GM21526 (cell line): Measurements from ENCODE around the gene WWC2.
"Not testable (repeated sequence)": the region's sequence is repeated elsewhere in the genome, so short reads cannot be mapped to it uniquely, and the experiment has no call there.

ENCODE experiments used
- ATAC-seq: cut with Tn5 transposase; IDR thresholded peaks from one replicate; pipeline ENCODE4 v1.9.1; 2021; ENCODE audit warnings: moderate library complexity; ENCODE audit not compliant: unreplicated experiment, low FRiP score

WWC2 gene

GRCh38 chr4:183139972-183140570, 41.0 kb downstream of the WWC2 start:
- no peak for ATAC-seq

- ATAC-seq, result no peak
Observed at GRCh38 chr4:183140911-183141320, 41.9 kb downstream of the WWC2 start.

- no peak for ATAC-seq
Observed at GRCh38 chr4:183141997-183142396, 42.9 kb downstream of the WWC2 start.

- no peak for ATAC-seq
Observed at GRCh38 chr4:183142571-183143550, 43.8 kb downstream of the WWC2 start.

DNA sequence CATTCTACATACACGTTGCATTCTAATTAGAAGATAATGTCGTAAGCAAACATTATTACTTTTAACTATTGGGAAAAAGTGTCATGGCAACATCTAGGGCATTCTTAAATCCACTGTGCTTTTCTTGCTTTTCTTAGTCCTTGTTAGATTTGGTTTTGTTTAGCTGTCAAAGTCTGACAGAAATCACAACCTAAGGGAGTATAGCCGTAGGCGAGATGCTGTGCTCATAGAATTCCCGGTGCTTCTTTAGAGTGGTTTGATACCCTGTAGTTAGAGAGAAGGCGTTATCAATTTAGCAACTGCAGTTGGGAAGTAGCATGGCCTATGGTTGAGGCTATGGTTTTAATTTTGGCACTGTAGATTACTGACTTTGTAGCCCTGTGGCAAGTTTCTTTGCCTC, 45.7 kb downstream of the WWC2 start:
- no peak for ATAC-seq

DNA sequence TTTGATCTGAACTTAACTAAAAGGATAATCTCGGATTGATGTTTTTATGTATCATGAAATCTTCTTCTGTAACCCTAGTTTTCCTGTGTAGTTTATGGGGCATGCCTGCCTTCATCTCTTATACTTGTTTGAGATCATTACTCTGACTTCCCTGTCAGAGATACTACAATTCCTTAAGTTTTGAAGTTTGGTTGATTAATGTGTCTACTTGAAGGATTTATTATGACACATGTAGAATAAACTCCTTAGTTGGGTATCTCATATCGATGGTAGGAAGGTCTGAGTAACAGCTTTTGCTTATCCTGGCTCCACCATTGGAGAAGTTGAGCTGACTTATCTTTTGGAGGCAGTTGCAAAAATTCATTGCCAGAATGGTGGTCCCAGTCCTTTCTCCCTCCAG, 46.7 kb downstream of the WWC2 start:
- no peak for ATAC-seq

- no peak for ATAC-seq
Observed at GRCh38 chr4:183146478-183146877, 47.4 kb downstream of the WWC2 start.

- ATAC-seq, result no peak
Observed at GRCh38 chr4:183147196-183147595, 48.1 kb downstream of the WWC2 start.

DNA sequence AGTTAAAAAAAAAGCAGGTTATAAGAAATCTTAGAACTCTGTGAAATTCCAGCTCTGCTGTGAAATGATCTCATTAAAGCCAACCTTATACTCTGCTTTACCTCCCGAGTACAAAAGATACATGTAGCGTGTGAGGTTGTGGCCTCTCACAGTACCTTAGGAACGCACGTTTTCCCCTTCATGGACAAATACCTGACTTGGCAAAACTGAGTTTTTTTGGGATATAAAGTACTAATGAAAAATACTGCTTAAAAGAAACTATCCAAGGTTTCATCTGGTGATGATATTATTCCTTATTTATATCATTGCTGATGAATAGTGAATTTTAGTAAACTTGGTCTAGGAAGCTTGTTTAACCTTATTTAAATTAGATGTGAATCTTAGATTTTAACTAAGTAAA, 48.9 kb downstream of the WWC2 start:
- no peak for ATAC-seq

DNA sequence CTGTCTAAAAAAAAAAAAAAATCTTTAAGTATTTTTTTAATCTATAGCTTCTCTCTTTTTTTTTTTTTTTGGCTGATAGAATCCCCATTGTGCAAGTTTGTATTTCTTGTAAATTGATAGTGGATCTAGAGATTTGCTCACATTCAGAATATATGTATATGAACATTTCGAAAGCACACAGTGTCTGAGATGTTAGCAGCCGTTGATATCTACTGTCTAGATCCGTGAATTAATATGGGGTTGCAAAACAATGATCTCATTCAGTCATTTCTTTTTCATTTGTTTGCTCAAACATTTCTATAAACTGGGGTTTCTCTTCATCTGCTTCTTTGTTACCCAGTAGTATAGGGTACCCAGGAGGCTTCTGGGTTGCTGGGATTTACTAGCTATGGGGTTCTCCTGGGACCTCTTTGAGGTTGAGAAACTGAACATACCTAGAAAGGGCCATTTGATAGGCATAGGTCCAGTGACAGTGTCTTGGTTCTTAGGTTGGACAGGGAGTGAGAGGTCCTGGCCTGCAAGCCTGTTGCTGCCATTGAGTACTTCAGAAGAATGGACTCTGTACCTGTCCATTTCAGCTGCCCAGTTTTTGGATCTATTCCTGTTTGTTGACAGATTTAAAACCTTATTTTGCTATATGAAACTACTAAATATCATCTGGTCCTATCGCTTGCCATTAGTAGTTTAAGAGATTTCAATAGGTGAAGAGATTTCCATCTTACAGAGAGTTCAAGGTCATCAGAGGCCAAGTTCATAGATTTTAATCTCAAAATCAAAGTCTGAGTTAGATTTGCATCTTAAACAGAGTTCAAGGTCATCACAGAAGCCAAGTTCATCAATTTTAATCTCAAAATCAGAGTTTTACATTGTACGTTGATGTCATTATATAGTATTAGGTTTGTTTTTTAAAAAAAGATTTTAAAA, 50.8 kb downstream of the WWC2 start:
- no peak for ATAC-seq

GRCh38 chr4:183150664-183151063, 51.6 kb downstream of the WWC2 start:
- not testable (repeated sequence) for ATAC-seq

GRCh38 chr4:183152232-183152631, 53.2 kb downstream of the WWC2 start:
- ATAC-seq, result not testable (repeated sequence)

- ATAC-seq, result no peak
Observed at GRCh38 chr4:183153190-183153916, 54.3 kb downstream of the WWC2 start.

DNA sequence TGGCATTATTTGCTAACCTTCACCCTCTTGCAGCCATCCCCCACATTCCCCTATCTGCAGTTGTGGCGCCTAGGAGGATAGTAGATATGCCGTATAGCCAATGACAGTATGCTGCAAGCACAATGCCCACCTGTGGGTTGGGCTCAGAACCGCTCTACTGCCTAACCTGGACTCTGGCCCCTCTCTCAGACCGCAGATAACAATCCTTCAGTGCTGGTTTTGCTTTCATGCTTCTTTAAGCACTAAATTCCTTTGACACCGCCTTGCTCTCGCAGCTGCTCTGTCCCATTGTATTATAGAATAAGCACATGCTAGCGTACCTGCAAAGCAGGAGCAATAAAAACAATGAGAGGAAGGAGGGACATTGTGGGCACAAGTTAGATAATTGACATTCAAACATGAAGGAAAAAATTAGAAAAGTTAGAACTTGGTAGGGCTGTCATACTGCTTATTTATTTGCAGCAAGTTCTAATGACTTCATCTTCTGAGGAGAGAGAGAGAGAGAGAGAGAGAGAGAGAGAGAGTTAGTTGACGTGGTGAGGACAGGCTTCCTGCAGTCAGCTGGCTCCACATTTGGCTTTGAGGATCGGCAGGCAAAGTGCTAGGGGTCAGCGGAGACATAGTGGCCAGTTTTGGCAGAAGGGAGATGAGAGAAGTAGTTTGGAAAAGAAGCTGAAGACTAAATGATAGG, 55.8 kb downstream of the WWC2 start:
- ATAC-seq, result no peak

DNA sequence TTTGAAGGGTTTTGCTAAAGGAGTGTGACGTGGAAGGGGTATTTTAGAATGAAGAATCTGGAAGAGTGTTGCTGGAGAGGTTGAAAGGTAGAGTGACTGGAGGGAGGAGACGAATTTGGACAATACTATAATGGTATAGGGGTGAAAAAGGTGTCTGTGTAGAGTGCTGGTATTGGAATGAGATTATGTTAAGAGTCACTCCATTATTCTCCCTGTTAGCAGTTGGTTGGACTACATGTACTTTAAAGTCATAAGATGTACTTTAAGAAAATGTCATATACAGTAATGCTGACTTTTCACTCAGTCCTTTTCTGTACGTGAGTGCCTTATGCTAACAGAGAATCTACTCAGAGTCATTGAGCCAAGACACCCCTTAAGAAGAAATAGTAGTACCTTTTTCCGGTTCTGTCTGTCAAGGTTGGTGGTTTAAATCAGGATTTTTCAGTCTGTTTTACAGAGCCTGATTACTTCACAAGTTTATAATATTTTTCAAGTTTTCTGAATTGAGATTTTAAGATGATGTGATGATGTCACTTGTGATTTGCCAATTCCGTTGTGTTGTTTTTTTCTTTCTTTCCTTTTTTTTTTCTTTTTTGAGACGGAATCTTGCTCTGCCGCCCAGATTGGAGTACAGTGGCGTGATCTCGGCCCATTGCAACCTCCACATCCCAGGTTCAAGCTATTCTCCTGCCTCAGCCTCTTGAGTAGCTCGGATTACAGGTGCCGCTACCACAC, 56.6 kb downstream of the WWC2 start:
- ATAC-seq, result no peak

GRCh38 chr4:183157215-183157614, 58.2 kb downstream of the WWC2 start:
- no peak for ATAC-seq

DNA sequence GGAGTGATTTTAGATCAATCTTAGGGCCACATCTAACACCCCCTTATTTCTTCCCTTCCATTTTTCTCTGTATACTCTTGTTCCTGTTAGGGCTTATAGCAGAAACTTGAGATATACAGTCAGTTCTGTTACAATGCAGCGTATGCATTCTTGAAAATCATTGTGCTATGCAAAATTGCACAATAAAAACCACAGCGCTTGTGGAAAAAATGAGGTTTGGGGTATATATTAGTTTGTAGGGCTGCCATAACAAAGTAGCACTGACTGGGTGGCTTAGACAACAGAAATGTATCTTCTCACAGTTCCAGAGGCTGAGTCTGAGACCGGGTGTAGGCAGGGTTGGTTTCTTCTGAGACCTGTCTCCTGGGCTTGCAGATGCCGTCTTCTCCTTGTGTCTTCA, 59.0 kb downstream of the WWC2 start:
- ATAC-seq, result no peak

- no peak for ATAC-seq
Observed at GRCh38 chr4:183161630-183162029, 62.6 kb downstream of the WWC2 start.

GRCh38 chr4:183163135-183163534, 64.1 kb downstream of the WWC2 start:
- no peak for ATAC-seq
